ENCODE results near the gene AR.

DNA sequence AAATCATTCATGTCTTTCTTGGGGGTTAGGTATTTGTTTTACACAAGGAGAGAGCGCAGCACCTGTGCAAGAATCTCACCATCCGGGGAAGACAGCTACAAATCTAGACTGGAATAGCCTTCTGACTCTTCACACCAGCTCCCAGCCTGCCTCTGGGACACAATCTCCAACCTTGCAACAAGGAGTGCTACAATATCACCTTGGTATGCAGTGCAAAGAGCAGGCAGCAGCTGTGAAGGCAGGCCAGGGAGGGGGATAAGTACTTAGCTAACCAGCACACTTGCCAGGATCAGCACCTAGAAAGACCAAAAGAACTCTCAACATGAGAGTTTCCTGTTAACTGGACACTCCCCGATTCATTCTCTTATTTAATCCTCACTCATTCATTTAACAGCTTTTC, 235.3 kb downstream of the AR start:
- no peak for TF ChIP-seq POLR2A (IDR thresholded peaks at IDR 0.05)
- no peak for TF ChIP-seq POLR2AphosphoS5 (IDR thresholded peaks at IDR 0.05)

All from suprapubic skin (tissue), 4 donors.